K562 (cell line): ENCODE data around the gene PARD3.

ENCODE experiments used
- GATA2 ChIP-seq: sonication (generic); formaldehyde crosslinking; IDR thresholded peaks from 2 replicates; pipeline ENCODE4 v1.4.0; 2020; ENCODE audit warnings: mild to moderate bottlenecking, missing genetic modification reagents
- PCBP1 ChIP-seq: fragments of 200-400 bp; formaldehyde crosslinking; IDR thresholded peaks from 2 replicates; pipeline ENCODE4 v1.6.1; 2018; ENCODE audit warnings: mild to moderate bottlenecking, low read depth, low read length; ENCODE audit not compliant: poor library complexity, severe bottlenecking
- POLR2AphosphoS5 ChIP-seq: IDR thresholded peaks from 2 replicates; pipeline ENCODE4 v1.6.1; 2011; ENCODE audit warnings: mild to moderate bottlenecking, low read depth, low read length, moderate library complexity; ENCODE audit not compliant: control insufficient read depth, insufficient read depth
- SIN3B ChIP-seq: fragments of 450-650 bp; IDR thresholded peaks from 2 replicates; pipeline ENCODE4 v1.6.1; 2017; ENCODE audit warnings: low read depth, mild to moderate bottlenecking, moderate library complexity
- TBP ChIP-seq: optimal IDR thresholded peaks from 2 replicates; pipeline ENCODE3; 2011; ENCODE audit warnings: low read depth, low read length, improper control_type of control experiment
- USF2 ChIP-seq: sonication (generic); formaldehyde crosslinking; IDR thresholded peaks from 2 replicates; pipeline ENCODE4 v1.5.0; 2020; ENCODE audit warnings: missing genetic modification reagents
- ZC3H4 ChIP-seq: sonication (generic); formaldehyde crosslinking; IDR thresholded peaks from 2 replicates; pipeline ENCODE4 v1.9.0; 2021; ENCODE audit warnings: missing genetic modification reagents, borderline replicate concordance

GRCh38 chr10:34206935-34207268 is 608.2 kb downstream of the PARD3 start:
- TF ChIP-seq SIN3B (no peak), TBP (no peak), ZC3H4 (CRISPR knock-in tag) (no peak), POLR2AphosphoS5 (no peak), PCBP1 (no peak), GATA2 (CRISPR knock-in tag) (no peak), USF2 (CRISPR knock-in tag) (no peak)
